ENCODE measurements around the gene SDHAF3.
"Not testable (repeated sequence)": the region's sequence is repeated elsewhere in the genome, so short reads cannot be mapped to it uniquely, and the experiment has no call there.

Gene SDHAF3

GRCh38 chr7:97123115-97123514, 5.6 kb downstream of the SDHAF3 start:
- not testable (repeated sequence) for DNase-seq

GRCh38 chr7:97126483-97127171, 9.1 kb downstream of the SDHAF3 start:
- DNase-seq, result no peak

- no peak for DNase-seq
Measured at GRCh38 chr7:97128736-97129135, 11.2 kb downstream of the SDHAF3 start.

GRCh38 chr7:97130417-97131139, 13.1 kb downstream of the SDHAF3 start:
- no peak for DNase-seq

- DNase-seq, result no peak
Measured at GRCh38 chr7:97133159-97133558, 15.7 kb downstream of the SDHAF3 start.

GRCh38 chr7:97138830-97139229, 21.3 kb downstream of the SDHAF3 start:
- no peak for DNase-seq

- DNase-seq, result no peak
Measured at GRCh38 chr7:97145068-97145467, 27.6 kb downstream of the SDHAF3 start.

- DNase-seq, result no peak
Measured at GRCh38 chr7:97149843-97150242, 32.3 kb downstream of the SDHAF3 start.

- no peak for DNase-seq
Measured at GRCh38 chr7:97155897-97156418, 38.5 kb downstream of the SDHAF3 start.

GRCh38 chr7:97159984-97160383, 42.5 kb downstream of the SDHAF3 start:
- DNase-seq, result not testable (repeated sequence)

- DNase-seq, result not testable (repeated sequence)
Measured at GRCh38 chr7:97161609-97162008, 44.1 kb downstream of the SDHAF3 start.

- no peak for DNase-seq
Measured at GRCh38 chr7:97166308-97166707, 48.8 kb downstream of the SDHAF3 start.

GRCh38 chr7:97167176-97167575, 49.7 kb downstream of the SDHAF3 start:
- DNase-seq, result no peak

- no peak for DNase-seq
Measured at GRCh38 chr7:97167749-97168148, 50.3 kb downstream of the SDHAF3 start.

- no peak for DNase-seq
Measured at GRCh38 chr7:97174303-97174702, 56.8 kb downstream of the SDHAF3 start.

GRCh38 chr7:97179454-97180104, 62.1 kb downstream of the SDHAF3 start:
- peak in 24 of 56 donors; percentile 1 to 49 (median 8) for DNase-seq

- DNase-seq, result no peak
Measured at GRCh38 chr7:97187067-97187466, 69.6 kb downstream of the SDHAF3 start.

- not testable (repeated sequence) for DNase-seq
Measured at GRCh38 chr7:97196174-97196573, 78.7 kb downstream of the SDHAF3 start.

- no peak for DNase-seq
Measured at GRCh38 chr7:97198596-97198995, 81.1 kb downstream of the SDHAF3 start.

- no peak for DNase-seq
Measured at GRCh38 chr7:97200018-97200417, 82.5 kb downstream of the SDHAF3 start.

GRCh38 chr7:97203957-97204356, 86.5 kb downstream of the SDHAF3 start:
- no peak for DNase-seq

- DNase-seq, result no peak
Measured at GRCh38 chr7:97204821-97205220, 87.3 kb downstream of the SDHAF3 start.

Measured in amygdala (tissue), 56 donors.